Peyer's patch (tissue), 4 donors: ENCODE data around the gene NAV2. TPM values are rescaled to one million over a fixed set of nuclear protein-coding genes. Genes with fewer than 3 reads are reported as not detected.

Experiments
- DNase-seq, 3 donors: peaks; one replicate each; pipeline ENCODE4 v3.0.0-alpha.2; 2017 to 2019
- H3K27ac ChIP-seq, 4 donors: fragments of 200-600 bp; sonication (generic); one replicate each; pipeline ENCODE4 v1.5.1; 2016 to 2019
- H3K27me3 ChIP-seq, 2 donors: fragments of 200-600 bp; sonication (generic); one replicate each; pipeline ENCODE4 v1.5.1; 2019
- H3K36me3 ChIP-seq, 3 donors: fragments of 200-600 bp; sonication (generic); one replicate each; pipeline ENCODE4 v1.5.1; 2016 to 2019
- H3K4me1 ChIP-seq, 4 donors: fragments of 200-600 bp; sonication (generic); one replicate each; pipeline ENCODE4 v1.5.1; 2016 to 2019
- H3K4me3 ChIP-seq, 4 donors: fragments of 200-600 bp; sonication (generic); 1 replicate in 3 of 4; 2 replicates in 1 of 4; pipeline ENCODE4 v1.5.1; 2016 to 2019; ENCODE audit warnings: mild to moderate bottlenecking in 1 of 4
- H3K9me3 ChIP-seq, 4 donors: fragments of 200-600 bp; sonication (generic); one replicate each; pipeline ENCODE4 v1.5.1; 2016 to 2019; ENCODE audit warnings: mild to moderate bottlenecking in 1 of 4
- POLR2A ChIP-seq, 2 donors: fragments of 450-650 bp; IDR thresholded peaks; one replicate each; pipeline ENCODE4 v1.5.1; 2017; ENCODE audit warnings: antibody characterized with exemption in 2 of 2, mild to moderate bottlenecking in 2 of 2, moderate library complexity in 2 of 2
- total RNA-seq, 4 donors: library from RNA; depleted of rRNA; stranded (reverse); fragments of >200 nt; gene quantifications; one replicate each; pipeline ENCODE4 v1.1.0, GENCODE V29; 2016
- TF ChIP-seq, protein P1 (sequence below), 6 experiments: fragments of 450-650 bp in 4 of 6; fragments of 200-600 bp in 2 of 6; sonication (generic) in 1 of 6; IDR thresholded peaks; one replicate each; pipeline ENCODE4 v1.5.1; 2017 to 2019; ENCODE audit warnings: antibody characterized with exemption in 6 of 6, mild to moderate bottlenecking in 3 of 6, moderate library complexity in 1 of 6

NAV2 gene
- total RNA-seq, 4 donors from 2014 or later = 6.0 to 48.7 (median 20.1) TPM

DNA sequence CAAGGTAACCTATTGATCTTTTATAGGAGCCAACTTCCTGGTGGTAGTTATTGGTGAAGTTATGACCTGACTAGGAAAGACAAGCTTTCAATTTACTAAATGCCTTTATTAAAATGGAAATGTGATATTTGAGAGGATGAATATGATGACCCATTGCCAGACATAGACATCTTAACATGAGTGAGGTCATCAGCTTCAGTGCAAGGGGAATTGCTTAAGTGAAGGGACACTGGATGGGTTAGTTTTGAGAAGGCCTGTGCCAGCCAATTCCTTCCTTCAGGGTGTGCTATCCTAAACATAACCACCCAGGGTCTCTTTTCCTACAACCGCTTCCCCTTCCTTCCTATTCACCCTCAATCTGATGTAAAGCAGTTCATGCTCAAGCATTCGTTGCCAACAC is 21.5 kb downstream of the NAV2 start:
- Histone ChIP-seq H3K27ac (peak overlapping the region in 1 of 4 donors; percentile 61), H3K36me3 (no peaks in the 10 kb centered on the region), H3K4me3 (no peak overlapping the region)

DNA sequence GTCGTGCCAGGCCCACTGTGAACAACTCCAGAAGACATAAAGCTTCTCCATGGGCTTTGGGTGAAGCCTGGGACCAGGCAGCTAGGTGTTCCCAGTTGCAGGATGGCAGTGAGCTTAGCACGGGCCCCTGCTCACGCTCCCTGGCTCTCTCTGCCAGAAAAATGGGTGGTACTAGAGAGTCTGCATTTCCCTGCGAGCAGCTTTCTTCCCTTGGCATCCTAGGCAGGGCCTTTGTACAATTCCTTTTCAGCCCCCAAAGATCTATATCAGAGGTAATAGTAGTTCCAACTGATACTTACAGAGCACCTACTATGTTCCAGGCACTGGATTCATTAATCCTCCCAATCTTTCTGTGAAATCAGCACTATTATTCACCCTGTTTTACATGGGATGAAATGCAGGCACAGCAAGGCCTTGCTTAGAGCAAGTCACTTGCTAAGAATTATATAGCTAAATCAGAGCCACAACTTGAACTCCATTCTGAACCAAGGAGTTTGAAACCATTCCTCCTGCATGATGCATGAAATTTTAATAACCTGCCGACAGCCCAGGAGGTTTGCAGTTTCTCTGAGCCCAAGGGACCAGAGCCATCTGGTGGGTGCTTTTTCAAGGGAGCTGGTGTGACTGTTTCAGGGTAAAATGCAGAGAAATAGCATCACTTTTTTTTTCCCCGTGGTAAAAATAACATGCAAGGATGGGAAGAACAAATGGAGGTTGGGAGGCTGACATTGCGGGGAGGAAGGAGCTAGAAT is 22.7 kb downstream of the NAV2 start:
- no peak overlapping the region for H3K4me3 ChIP-seq
- no peaks in the 10 kb centered on the region for H3K27me3 ChIP-seq
- no peaks in the 10 kb centered on the region for H3K4me1 ChIP-seq
- no peaks in the 10 kb centered on the region for H3K9me3 ChIP-seq
- H3K36me3 ChIP-seq = no peaks in the 10 kb centered on the region
- peak overlapping the region in 1 of 4 donors; percentile 61 for H3K27ac ChIP-seq
- TF ChIP-seq POLR2A (IDR thresholded peaks at IDR 0.05) = no peak
- TF ChIP-seq, protein P1, sequence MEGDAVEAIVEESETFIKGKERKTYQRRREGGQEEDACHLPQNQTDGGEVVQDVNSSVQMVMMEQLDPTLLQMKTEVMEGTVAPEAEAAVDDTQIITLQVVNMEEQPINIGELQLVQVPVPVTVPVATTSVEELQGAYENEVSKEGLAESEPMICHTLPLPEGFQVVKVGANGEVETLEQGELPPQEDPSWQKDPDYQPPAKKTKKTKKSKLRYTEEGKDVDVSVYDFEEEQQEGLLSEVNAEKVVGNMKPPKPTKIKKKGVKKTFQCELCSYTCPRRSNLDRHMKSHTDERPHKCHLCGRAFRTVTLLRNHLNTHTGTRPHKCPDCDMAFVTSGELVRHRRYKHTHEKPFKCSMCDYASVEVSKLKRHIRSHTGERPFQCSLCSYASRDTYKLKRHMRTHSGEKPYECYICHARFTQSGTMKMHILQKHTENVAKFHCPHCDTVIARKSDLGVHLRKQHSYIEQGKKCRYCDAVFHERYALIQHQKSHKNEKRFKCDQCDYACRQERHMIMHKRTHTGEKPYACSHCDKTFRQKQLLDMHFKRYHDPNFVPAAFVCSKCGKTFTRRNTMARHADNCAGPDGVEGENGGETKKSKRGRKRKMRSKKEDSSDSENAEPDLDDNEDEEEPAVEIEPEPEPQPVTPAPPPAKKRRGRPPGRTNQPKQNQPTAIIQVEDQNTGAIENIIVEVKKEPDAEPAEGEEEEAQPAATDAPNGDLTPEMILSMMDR (IDR thresholded peaks at IDR 0.05) = no peak
- DNase-seq = no peak

More for the DNA sequence above, 21.5 kb downstream of the NAV2 start:
- H3K27me3 ChIP-seq = no peaks in the 10 kb centered on the region
- no peaks in the 10 kb centered on the region for H3K9me3 ChIP-seq
- DNase-seq = no peak
- no peaks in the 10 kb centered on the region for H3K4me1 ChIP-seq
- TF ChIP-seq, protein P1 (IDR thresholded peaks at IDR 0.05) = no peak
- TF ChIP-seq POLR2A (IDR thresholded peaks at IDR 0.05) = no peak

DNA sequence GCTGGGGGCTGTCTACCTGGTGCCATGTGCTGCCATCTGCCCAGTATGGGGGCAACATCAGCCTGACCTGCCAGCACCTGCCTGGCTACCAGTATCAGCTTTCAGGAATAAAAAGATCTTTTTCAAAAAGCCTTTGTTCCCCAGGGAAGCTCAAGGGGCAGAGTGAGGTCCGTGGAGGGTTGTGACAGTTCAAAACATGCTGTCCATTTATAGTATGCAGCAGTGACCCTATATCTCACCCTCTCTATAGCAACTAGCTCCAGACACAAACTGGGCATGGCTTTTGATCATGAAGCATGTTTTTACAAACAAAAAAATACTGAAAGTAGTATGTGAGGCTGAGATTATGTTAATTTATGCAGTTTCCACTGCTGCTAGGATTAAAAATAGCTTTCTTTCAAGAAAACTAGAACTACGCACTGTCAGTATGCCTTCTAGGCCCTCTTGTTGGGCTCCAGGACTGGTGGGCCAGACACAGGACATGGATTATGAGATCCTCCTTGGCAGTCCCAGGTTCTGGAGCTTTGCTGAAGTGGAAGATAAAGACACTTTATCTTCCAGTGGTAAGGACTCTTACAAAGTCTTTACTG is 23.4 kb downstream of the NAV2 start:
- peak overlapping the region in 1 of 4 donors; percentile 61 for H3K27ac ChIP-seq
- no peaks in the 10 kb centered on the region for H3K27me3 ChIP-seq
- TF ChIP-seq, protein P1 (IDR thresholded peaks at IDR 0.05) = no peak
- no peak for TF ChIP-seq POLR2A (IDR thresholded peaks at IDR 0.05)
- no peak overlapping the region for H3K4me3 ChIP-seq
- H3K4me1 ChIP-seq = no peaks in the 10 kb centered on the region
- no peaks in the 10 kb centered on the region for H3K9me3 ChIP-seq
- DNase-seq = no peak
- no peaks in the 10 kb centered on the region for H3K36me3 ChIP-seq

DNA sequence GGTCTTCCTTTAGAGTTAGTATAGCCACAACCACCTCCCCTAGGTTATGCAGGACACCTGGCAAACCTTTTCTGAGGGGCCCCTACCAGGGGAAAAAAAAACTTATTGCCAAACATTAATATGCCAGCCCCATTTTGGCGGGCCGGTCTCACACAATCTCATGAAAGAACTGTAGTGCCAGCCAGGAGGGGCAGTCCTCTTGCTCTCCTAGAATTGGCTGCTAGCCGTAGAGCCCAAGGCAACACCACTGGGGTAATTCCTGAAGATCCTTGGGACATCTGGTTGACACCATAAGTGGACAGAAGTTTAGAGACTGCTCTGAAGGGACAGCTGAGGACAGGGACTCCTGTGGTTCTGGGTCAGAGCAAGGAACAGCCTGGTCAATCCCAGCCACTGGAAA is 24.2 kb downstream of the NAV2 start:
- Histone ChIP-seq H3K4me3 (no peak overlapping the region), H3K27ac (peak overlapping the region in 1 of 4 donors; percentile 61), H3K36me3 (no peaks in the 10 kb centered on the region), H3K4me1 (no peaks in the 10 kb centered on the region), H3K9me3 (no peaks in the 10 kb centered on the region), H3K27me3 (no peaks in the 10 kb centered on the region)
- TF ChIP-seq, protein P1 (IDR thresholded peaks at IDR 0.05) = no peak
- TF ChIP-seq POLR2A (IDR thresholded peaks at IDR 0.05) = no peak
- DNase-seq = no peak

DNA sequence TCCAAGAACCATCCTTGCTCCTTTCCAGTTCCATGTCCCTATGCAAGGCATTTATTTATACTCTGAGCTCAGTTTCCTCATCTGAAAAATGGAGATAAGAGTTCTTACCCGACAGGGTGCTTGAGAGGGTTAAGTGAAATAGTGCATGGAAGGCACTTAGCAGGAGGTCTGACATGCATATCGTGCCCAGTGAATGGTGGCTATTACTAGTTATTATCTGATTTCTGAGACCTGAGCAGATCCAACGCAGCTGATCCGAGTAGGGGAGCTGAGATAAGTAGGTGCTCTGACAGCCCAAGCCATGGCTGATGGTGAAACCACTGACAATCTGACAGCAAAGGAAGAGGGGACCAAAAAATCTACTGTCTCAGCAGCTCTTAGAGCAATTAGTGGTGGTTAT is 24.9 kb downstream of the NAV2 start:
- no peak for DNase-seq
- Histone ChIP-seq H3K27ac (no peak overlapping the region), H3K9me3 (no peaks in the 10 kb centered on the region), H3K4me3 (no peak overlapping the region), H3K36me3 (no peaks in the 10 kb centered on the region), H3K4me1 (no peaks in the 10 kb centered on the region), H3K27me3 (no peaks in the 10 kb centered on the region)
- TF ChIP-seq, protein P1 (IDR thresholded peaks at IDR 0.05) = no peak
- TF ChIP-seq POLR2A (IDR thresholded peaks at IDR 0.05) = no peak
